GM08714 (cell line): ENCODE results near the gene LAMA5.

Source experiments
- H3K4me3 ChIP-seq: fragments of 200-500 bp; sonication (Bioruptor generic); 2 replicates; pipeline ENCODE4 v1.5.1; 2014; ENCODE audit warnings: mild to moderate bottlenecking, low read length, inconsistent platforms
- ZNF274 ChIP-seq: IDR thresholded peaks from 2 replicates; pipeline ENCODE4 v1.6.1; 2012; ENCODE audit warnings: mild to moderate bottlenecking, low read depth, low read length

LAMA5 gene

GRCh38 chr20:62267543-62267942, 99.6 kb downstream of the LAMA5 start:
- H3K4me3 ChIP-seq, result no peak overlapping the region
- TF ChIP-seq ZNF274, result no peak

- no peak overlapping the region for H3K4me3 ChIP-seq
- no peak for TF ChIP-seq ZNF274
These were observed 100.3 kb downstream of the LAMA5 start for GRCh38 chr20:62266851-62267250.

GRCh38 chr20:62266340-62266739, 100.8 kb downstream of the LAMA5 start:
- H3K4me3 ChIP-seq, result no peak overlapping the region
- no peak for TF ChIP-seq ZNF274

- no peak overlapping the region for H3K4me3 ChIP-seq
- no peak for TF ChIP-seq ZNF274
These were observed 101.7 kb downstream of the LAMA5 start for GRCh38 chr20:62265365-62265764.

- H3K4me3 ChIP-seq, result no peak overlapping the region
- no peak for TF ChIP-seq ZNF274
These were observed 103.7 kb downstream of the LAMA5 start for GRCh38 chr20:62263396-62263795.

GRCh38 chr20:62262064-62262463, 105.0 kb downstream of the LAMA5 start:
- TF ChIP-seq ZNF274, result no peak
- no peak overlapping the region for H3K4me3 ChIP-seq

GRCh38 chr20:62259294-62259565, 107.9 kb downstream of the LAMA5 start:
- TF ChIP-seq ZNF274, result no peak

More at GRCh38 chr20:62259294-62259565, 107.9 kb downstream of the LAMA5 start:
- no peak overlapping the region for H3K4me3 ChIP-seq
